GM12872 (cell line): ENCODE results near the gene B3GALT5.

Source experiments
- TF ChIP-seq, protein P1 (sequence below): IDR thresholded peaks from 3 replicates; pipeline ENCODE4 v1.5.1; 2011; ENCODE audit warnings: low read depth, mild to moderate bottlenecking, low read length, moderate library complexity; ENCODE audit not compliant: insufficient read depth

Gene B3GALT5

DNA sequence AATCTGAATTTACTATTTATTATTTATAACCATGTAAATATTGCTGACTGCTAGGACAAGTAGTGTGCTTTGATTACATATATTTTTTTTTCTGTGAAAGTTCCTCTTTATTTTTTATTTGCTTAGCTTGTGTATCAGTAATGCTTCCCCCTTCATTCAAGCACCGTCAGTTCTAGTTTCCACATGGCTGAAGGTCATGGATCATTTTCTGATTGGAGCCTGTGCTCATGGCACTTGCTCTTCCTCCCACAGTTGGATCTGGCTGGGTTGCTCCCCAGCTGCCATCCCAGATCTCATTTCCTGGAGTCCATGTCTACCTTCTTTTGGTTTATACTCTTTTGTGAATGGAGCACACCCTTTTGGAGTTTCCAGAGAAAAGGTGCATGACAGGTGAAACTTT is 75.3 kb downstream of the B3GALT5 start:
- TF ChIP-seq, protein P1, sequence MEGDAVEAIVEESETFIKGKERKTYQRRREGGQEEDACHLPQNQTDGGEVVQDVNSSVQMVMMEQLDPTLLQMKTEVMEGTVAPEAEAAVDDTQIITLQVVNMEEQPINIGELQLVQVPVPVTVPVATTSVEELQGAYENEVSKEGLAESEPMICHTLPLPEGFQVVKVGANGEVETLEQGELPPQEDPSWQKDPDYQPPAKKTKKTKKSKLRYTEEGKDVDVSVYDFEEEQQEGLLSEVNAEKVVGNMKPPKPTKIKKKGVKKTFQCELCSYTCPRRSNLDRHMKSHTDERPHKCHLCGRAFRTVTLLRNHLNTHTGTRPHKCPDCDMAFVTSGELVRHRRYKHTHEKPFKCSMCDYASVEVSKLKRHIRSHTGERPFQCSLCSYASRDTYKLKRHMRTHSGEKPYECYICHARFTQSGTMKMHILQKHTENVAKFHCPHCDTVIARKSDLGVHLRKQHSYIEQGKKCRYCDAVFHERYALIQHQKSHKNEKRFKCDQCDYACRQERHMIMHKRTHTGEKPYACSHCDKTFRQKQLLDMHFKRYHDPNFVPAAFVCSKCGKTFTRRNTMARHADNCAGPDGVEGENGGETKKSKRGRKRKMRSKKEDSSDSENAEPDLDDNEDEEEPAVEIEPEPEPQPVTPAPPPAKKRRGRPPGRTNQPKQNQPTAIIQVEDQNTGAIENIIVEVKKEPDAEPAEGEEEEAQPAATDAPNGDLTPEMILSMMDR, result no peak

DNA sequence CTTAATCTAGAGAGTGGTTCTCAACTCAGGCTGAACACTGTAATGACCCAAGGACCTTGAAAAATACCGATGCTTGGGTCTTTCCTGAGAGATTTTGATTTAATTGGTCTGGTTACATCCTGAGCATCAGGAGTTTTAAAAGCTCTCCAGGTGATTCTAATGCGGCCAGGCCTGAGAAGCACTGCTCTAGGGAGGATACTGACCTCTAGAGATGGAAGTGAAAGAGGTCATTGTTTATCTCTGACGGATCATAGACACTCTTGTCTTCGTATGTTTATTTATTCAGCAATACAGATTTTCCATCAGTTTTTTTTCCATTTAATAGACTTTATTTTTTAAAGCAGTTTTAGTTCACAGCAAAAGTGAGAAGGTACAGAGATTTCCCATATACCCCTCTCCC is 77.7 kb downstream of the B3GALT5 start:
- TF ChIP-seq, protein P1, result no peak

DNA sequence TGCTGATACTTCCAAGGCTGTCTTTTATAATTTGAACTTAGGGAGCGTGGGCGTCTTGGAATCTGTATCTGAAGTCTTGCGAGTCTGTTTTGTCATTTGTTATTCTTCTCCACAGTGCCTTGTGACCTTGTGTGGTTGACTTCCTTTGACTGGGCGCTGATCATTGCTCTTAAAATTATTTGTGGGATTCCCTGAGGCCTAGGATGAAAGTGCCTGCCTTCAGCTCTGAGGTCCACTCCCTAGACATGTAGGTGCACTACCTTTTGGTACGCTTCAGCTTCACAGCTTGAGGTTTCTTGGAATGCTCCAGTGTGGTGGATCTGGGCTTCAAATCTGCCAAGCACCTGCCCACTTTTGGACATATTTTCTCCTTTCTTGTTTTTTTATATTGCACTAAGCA is 82.0 kb downstream of the B3GALT5 start:
- TF ChIP-seq, protein P1, result no peak

DNA sequence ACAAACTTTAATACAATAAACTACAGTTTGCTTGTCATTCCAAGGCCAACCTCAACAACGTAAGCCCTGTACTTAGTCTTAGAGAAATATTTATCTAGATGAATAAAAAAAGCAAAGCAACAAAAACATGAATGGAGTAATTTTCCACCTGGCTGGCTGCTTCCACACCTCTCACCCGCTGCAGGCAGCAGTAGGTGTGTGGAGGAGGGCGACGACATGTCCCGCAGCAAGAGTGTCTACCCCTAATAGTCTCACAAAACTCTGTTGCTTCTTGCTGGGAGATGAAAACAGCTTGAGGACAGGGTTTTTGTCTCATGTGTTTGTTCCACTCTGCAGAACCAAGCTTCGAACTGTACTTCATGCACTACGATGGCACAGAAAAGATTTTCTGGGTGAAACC is 83.5 kb downstream of the B3GALT5 start:
- TF ChIP-seq, protein P1, result no peak

DNA sequence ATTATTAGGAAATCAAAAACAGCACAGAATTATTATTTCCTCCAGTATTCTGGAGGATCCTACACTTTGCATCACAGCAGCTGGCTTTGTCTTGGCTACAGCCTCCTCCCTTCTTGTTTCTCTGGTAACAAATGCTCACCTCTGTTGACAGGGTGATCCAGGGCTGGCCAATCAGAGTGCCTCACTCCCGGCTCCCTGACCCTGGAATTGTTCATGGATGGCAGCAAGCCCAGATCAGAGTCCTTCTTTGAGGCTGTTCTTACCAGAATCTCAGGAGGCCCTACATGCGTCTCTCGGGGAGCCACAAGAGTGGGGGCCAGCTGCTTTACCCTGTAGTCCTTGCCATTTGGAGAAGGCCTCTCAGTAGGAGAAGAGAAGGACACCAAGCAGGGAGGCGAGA is 83.9 kb downstream of the B3GALT5 start:
- TF ChIP-seq, protein P1, result no peak

DNA sequence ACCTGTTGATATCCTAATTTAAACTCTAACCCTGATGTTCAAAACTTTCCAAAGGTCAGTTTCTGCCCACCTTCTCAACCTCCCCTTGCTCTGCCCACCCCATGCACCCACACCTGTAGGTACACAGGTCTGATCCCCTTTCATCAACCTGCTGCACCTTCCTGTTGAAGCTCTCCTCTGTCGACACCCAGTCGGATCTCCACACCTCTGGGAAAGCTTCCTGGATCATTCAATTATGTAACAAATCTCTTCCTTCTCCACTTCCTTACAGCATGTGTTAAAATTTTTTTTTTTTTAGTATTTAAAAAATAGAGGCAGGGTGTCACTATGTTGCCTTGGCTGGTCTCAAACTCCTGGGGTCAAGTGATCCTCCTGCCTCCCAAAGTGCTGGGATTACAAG is 87.6 kb downstream of the B3GALT5 start:
- TF ChIP-seq, protein P1, result no peak

DNA sequence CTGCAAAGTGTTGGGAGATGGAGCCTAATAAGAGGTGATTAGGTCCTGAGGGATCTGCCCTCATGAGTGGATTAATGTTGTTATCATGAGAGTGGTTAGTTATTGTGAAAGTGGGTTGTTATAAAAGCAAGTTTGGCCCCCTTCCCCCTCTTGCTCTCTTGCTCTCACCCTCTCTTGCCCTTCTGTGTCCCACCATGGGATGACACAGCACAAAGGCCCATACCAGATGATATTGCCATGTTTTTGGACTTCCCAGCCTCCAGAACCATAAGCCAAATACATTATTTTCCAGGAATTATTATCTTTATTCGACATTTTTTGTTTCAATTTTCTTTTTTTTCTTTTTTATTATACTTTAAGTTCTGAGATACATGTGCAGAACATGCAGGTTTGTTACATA is 90.8 kb downstream of the B3GALT5 start:
- TF ChIP-seq, protein P1, result no peak

DNA sequence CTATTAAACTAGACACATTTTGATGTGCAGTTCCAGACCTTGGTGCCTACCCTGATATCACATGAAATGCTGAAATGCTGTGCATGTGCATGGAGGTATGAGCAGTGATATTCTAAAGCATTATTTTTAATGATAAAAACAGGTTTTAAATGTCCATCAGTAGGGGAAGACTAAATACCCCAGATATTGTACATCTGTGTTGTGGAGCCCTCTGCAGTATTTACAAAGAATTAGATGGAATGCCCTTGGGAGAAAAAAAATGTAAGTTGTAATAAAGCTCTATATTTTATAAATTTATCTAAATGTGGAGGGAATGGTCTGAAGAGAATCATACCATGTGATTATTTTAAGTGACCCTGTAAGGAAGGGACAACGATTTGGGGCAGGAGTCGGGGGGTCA is 93.1 kb downstream of the B3GALT5 start:
- TF ChIP-seq, protein P1, result no peak
